Peyer's patch (tissue), 4 donors: ENCODE data around the gene ATF2. TPM values are rescaled to one million over a fixed set of nuclear protein-coding genes. Genes with fewer than 3 reads are reported as not detected.
"Not testable (repeated sequence)": the region's sequence is repeated elsewhere in the genome, so short reads cannot be mapped to it uniquely, and the experiment has no call there.

Experiments used
- DNase-seq, 3 donors: peaks; one replicate each; pipeline ENCODE4 v3.0.0-alpha.2; 2017 to 2019
- H3K27ac ChIP-seq, 4 donors: fragments of 200-600 bp; sonication (generic); one replicate each; pipeline ENCODE4 v1.5.1; 2016 to 2019
- H3K27me3 ChIP-seq, 2 donors: fragments of 200-600 bp; sonication (generic); one replicate each; pipeline ENCODE4 v1.5.1; 2019
- H3K36me3 ChIP-seq, 3 donors: fragments of 200-600 bp; sonication (generic); one replicate each; pipeline ENCODE4 v1.5.1; 2016 to 2019
- H3K4me1 ChIP-seq, 4 donors: fragments of 200-600 bp; sonication (generic); one replicate each; pipeline ENCODE4 v1.5.1; 2016 to 2019
- H3K4me3 ChIP-seq, 4 donors: fragments of 200-600 bp; sonication (generic); 1 replicate in 3 of 4; 2 replicates in 1 of 4; pipeline ENCODE4 v1.5.1; 2016 to 2019; ENCODE audit warnings: mild to moderate bottlenecking in 1 of 4
- H3K9me3 ChIP-seq, 4 donors: fragments of 200-600 bp; sonication (generic); one replicate each; pipeline ENCODE4 v1.5.1; 2016 to 2019; ENCODE audit warnings: mild to moderate bottlenecking in 1 of 4
- CTCF ChIP-seq, 6 experiments: fragments of 450-650 bp in 4 of 6; fragments of 200-600 bp in 2 of 6; sonication (generic) in 1 of 6; IDR thresholded peaks; one replicate each; pipeline ENCODE4 v1.5.1; 2017 to 2019; ENCODE audit warnings: antibody characterized with exemption in 6 of 6, mild to moderate bottlenecking in 3 of 6, moderate library complexity in 1 of 6
- POLR2A ChIP-seq, 2 donors: fragments of 450-650 bp; IDR thresholded peaks; one replicate each; pipeline ENCODE4 v1.5.1; 2017; ENCODE audit warnings: antibody characterized with exemption in 2 of 2, mild to moderate bottlenecking in 2 of 2, moderate library complexity in 2 of 2
- total RNA-seq, 4 donors: library from RNA; depleted of rRNA; stranded (reverse); fragments of >200 nt; gene quantifications; one replicate each; pipeline ENCODE4 v1.1.0, GENCODE V29; 2016

ATF2 gene
- total RNA-seq, 4 donors from 2014 or later, result 46.8 to 54.5 (median 51.0) TPM

GRCh38 chr2:175097297-175097696, 70.7 kb downstream of the ATF2 start:
- no peak overlapping the region for H3K4me3 ChIP-seq
- no peak overlapping the region for H3K27ac ChIP-seq
- TF ChIP-seq POLR2A (IDR thresholded peaks at IDR 0.05) (no peak), CTCF (IDR thresholded peaks at IDR 0.05) (no peak)
- H3K36me3 ChIP-seq, result peaks cover 0 to 38% (median 0%) of the 10 kb centered on the region in 3 donors
- DNase-seq, result no peak
- no peaks in the 10 kb centered on the region for H3K9me3 ChIP-seq
- H3K4me1 ChIP-seq, result no peaks in the 10 kb centered on the region
- no peaks in the 10 kb centered on the region for H3K27me3 ChIP-seq

GRCh38 chr2:175084117-175084516, 83.9 kb downstream of the ATF2 start:
- not testable (repeated sequence) for H3K9me3 ChIP-seq, H3K27me3 ChIP-seq, H3K4me1 ChIP-seq, H3K27ac ChIP-seq, H3K4me3 ChIP-seq, DNase-seq
- H3K36me3 ChIP-seq, result peaks cover 0 to 27% (median 0%) of the 10 kb centered on the region in 3 donors

GRCh38 chr2:175080479-175080878, 87.5 kb downstream of the ATF2 start:
- Histone ChIP-seq H3K27ac (no peak overlapping the region), H3K4me3 (no peak overlapping the region), H3K27me3 (no peaks in the 10 kb centered on the region), H3K9me3 (no peaks in the 10 kb centered on the region), H3K36me3 (peaks cover 0 to 39% (median 0%) of the 10 kb centered on the region in 3 donors), H3K4me1 (no peaks in the 10 kb centered on the region)
- TF ChIP-seq CTCF (IDR thresholded peaks at IDR 0.05) (no peak), POLR2A (IDR thresholded peaks at IDR 0.05) (no peak)
- DNase-seq, result no peak

- peaks cover 0 to 48% (median 0%) of the 10 kb centered on the region in 3 donors for H3K36me3 ChIP-seq
- H3K9me3 ChIP-seq, result no peaks in the 10 kb centered on the region
- no peak overlapping the region for H3K4me3 ChIP-seq
- DNase-seq, result no peak
- TF ChIP-seq CTCF (IDR thresholded peaks at IDR 0.05), result no peak
- no peak for TF ChIP-seq POLR2A (IDR thresholded peaks at IDR 0.05)
- no peaks in the 10 kb centered on the region for H3K4me1 ChIP-seq
- no peak overlapping the region for H3K27ac ChIP-seq
- H3K27me3 ChIP-seq, result no peaks in the 10 kb centered on the region
These were observed 91.7 kb downstream of the ATF2 start for GRCh38 chr2:175076272-175076671.

GRCh38 chr2:175074478-175074877, 93.5 kb downstream of the ATF2 start:
- no peaks in the 10 kb centered on the region for H3K9me3 ChIP-seq
- H3K4me3 ChIP-seq, result no peak overlapping the region
- no peak for DNase-seq
- no peaks in the 10 kb centered on the region for H3K27me3 ChIP-seq
- no peak overlapping the region for H3K27ac ChIP-seq
- TF ChIP-seq CTCF (IDR thresholded peaks at IDR 0.05) (no peak), POLR2A (IDR thresholded peaks at IDR 0.05) (no peak)
- no peaks in the 10 kb centered on the region for H3K4me1 ChIP-seq
- peaks cover 0 to 36% (median 0%) of the 10 kb centered on the region in 3 donors for H3K36me3 ChIP-seq

GRCh38 chr2:175068534-175068933, 99.5 kb downstream of the ATF2 start:
- Histone ChIP-seq H3K4me1 (no peaks in the 10 kb centered on the region), H3K9me3 (no peaks in the 10 kb centered on the region), H3K27ac (no peak overlapping the region), H3K4me3 (no peak overlapping the region), H3K36me3 (peaks cover 0 to 15% (median 0%) of the 10 kb centered on the region in 3 donors), H3K27me3 (no peaks in the 10 kb centered on the region)
- no peak for DNase-seq
- TF ChIP-seq POLR2A (IDR thresholded peaks at IDR 0.05) (no peak), CTCF (IDR thresholded peaks at IDR 0.05) (no peak)
